Right cardiac atrium (tissue), 5 donors: Measurements from ENCODE around the gene FBF1. TPM values are rescaled to one million over a fixed set of nuclear protein-coding genes. Genes with fewer than 3 reads are reported as not detected.

Source experiments
- ATAC-seq, 2 donors: fragments of 200-7000 bp; cut with Tn5 transposase; one replicate each; pipeline versions ENCODE4 v1.8.0 to v1.9.1; 2020; ENCODE audit warnings: moderate library complexity in 2 of 2, mild to moderate bottlenecking in 1 of 2
- DNase-seq, 3 donors: peaks; one replicate each; pipeline ENCODE4 v3.0.0-alpha.2; 2020
- H3K27ac ChIP-seq: one replicate; pipeline ENCODE4 v1.5.1; 2013; ENCODE audit warnings: mild to moderate bottlenecking, low read length, control low read depth, moderate library complexity
- H3K27me3 ChIP-seq: one replicate; pipeline ENCODE4 v1.6.1; 2013; ENCODE audit not compliant: control insufficient read depth, insufficient read depth
- H3K4me1 ChIP-seq: one replicate; pipeline ENCODE4 v1.6.1; 2013; ENCODE audit warnings: low read length; ENCODE audit not compliant: control insufficient read depth, insufficient read depth
- H3K4me3 ChIP-seq: one replicate; pipeline ENCODE4 v1.5.1; 2013; ENCODE audit warnings: low read length, control low read depth
- H3K9me3 ChIP-seq: one replicate; pipeline ENCODE4 v1.6.1; 2013; ENCODE audit warnings: low read length; ENCODE audit not compliant: control insufficient read depth
- WGBS: extraction: QIAGEN DNeasy Blood & Tissue Kit; methylation state at CpG from one replicate; pipeline ENCODE4 v1.1.7; 2013; 5-methylcytosine and 5-hydroxymethylcytosine counted together
- intact Hi-C, 4 donors: fragments of 100-400 bp; cut with DNase I; formaldehyde crosslinking; loops; one replicate each; pipeline versions ENCODE4 v1.11.0 to v1.14.0; 2022 to 2023
- polyA plus RNA-seq: library from polyadenylated mRNA; stranded (reverse); fragments of 200-250 nt; gene quantifications from one replicate; pipeline ENCODE4 v1.2.3, GENCODE V29; 2013
- total RNA-seq, 4 donors: library from RNA; stranded (reverse); fragmentation: NEBNext Ultra II Directional; extraction: Animal tissue kit (Norgen Biotek cat#: 25700); gene quantifications; one replicate each; pipeline ENCODE4 v1.2.1, GENCODE V29; 2021
- donor health status: healthy with polysubstance abuse.
- donor health status: DM: no; HTN: yes; CAD: no.
- donor health status: DM: no; HTN: no; CAD: no.
- donor health status: DM: no; HTN: yes; CAD: no; lungs with severe emphysema.
- donor health status: DM: yes; HTN: yes; CAD: no.

Gene FBF1
- total and polyA plus RNA-seq, 5 donors = 4.8 to 5.5 (median 5.0) TPM

- Histone ChIP-seq H3K27ac (no peak overlapping the region), H3K4me1 (no peaks in the 10 kb centered on the region), H3K9me3 (no peaks in the 10 kb centered on the region), H3K4me3 (no peak overlapping the region), H3K27me3 (no peaks in the 10 kb centered on the region)
- WGBS = 86% methylated on average over 13 of the region's 13 CpGs
- no peak for ATAC-seq
- intact Hi-C loops = no loop called here
- DNase-seq = peak in 2 of 3 donors; percentile 58
Observed at GRCh38 chr17:75900691-75901533, 39.9 kb downstream of the FBF1 start.

- WGBS = 87% methylated on average over 23 of the region's 23 CpGs
- no peak for ATAC-seq
- Histone ChIP-seq H3K4me1 (no peaks in the 10 kb centered on the region), H3K27me3 (no peaks in the 10 kb centered on the region), H3K9me3 (no peaks in the 10 kb centered on the region), H3K4me3 (no peak overlapping the region), H3K27ac (no peak overlapping the region)
- DNase-seq = peak in 1 of 3 donors; percentile 55
- intact Hi-C loops = loop anchor here in 2 of 4 donors (10.0 kb wide), 2 partner anchors 115 to 135 kb away; partner anchors contain the start of genes GALK1 (in 1 of the 2) and UNK (in 1 of the 2)
Observed at GRCh38 chr17:75899767-75900468, 40.9 kb downstream of the FBF1 start.

- ATAC-seq = no peak
- no peak overlapping the region for H3K27ac ChIP-seq
- no peaks in the 10 kb centered on the region for H3K4me1 ChIP-seq
- no peaks in the 10 kb centered on the region for H3K9me3 ChIP-seq
- WGBS = 88% methylated on average over 13 of the region's 13 CpGs
- H3K4me3 ChIP-seq = no peak overlapping the region
- no peaks in the 10 kb centered on the region for H3K27me3 ChIP-seq
- DNase-seq = no peak
- intact Hi-C loops = loop anchor here in 2 of 4 donors (10.0 kb wide), 2 partner anchors 115 to 135 kb away; partner anchors contain the start of genes GALK1 (in 1 of the 2) and UNK (in 1 of the 2)
Observed at GRCh38 chr17:75899353-75899752, 41.5 kb downstream of the FBF1 start.

- Histone ChIP-seq H3K4me3 (no peak overlapping the region), H3K9me3 (no peaks in the 10 kb centered on the region), H3K27ac (no peak overlapping the region), H3K27me3 (no peaks in the 10 kb centered on the region), H3K4me1 (no peaks in the 10 kb centered on the region)
- intact Hi-C loops = loop anchor here in 2 of 4 donors (10.0 kb wide), 2 partner anchors 114 to 134 kb away; partner anchors contain the start of genes GALK1 (in 1 of the 2) and UNK (in 1 of the 2)
- WGBS = 94% methylated on average over 16 of the region's 16 CpGs
- DNase-seq (peak in 1 of 3 donors; percentile 57), ATAC-seq (no peak)
Observed at GRCh38 chr17:75898791-75899190, 42.1 kb downstream of the FBF1 start.

GRCh38 chr17:75898065-75898464 lies 42.8 kb downstream of the FBF1 start:
- H3K4me3 ChIP-seq = no peak overlapping the region
- intact Hi-C loops = loop anchor here in 2 of 4 donors (10.0 kb wide), 2 partner anchors 113 to 133 kb away; partner anchors contain the start of genes GALK1 (in 1 of the 2) and UNK (in 1 of the 2)
- no peak for ATAC-seq
- H3K27ac ChIP-seq = no peak overlapping the region
- WGBS = 88% methylated on average over 8 of the region's 8 CpGs
- H3K9me3 ChIP-seq = no peaks in the 10 kb centered on the region
- no peaks in the 10 kb centered on the region for H3K4me1 ChIP-seq
- DNase-seq = peak in 2 of 3 donors; percentile 58 to 61
- H3K27me3 ChIP-seq = no peaks in the 10 kb centered on the region

GRCh38 chr17:75897160-75898019 lies 43.5 kb downstream of the FBF1 start:
- Histone ChIP-seq H3K27me3 (no peaks in the 10 kb centered on the region), H3K4me3 (no peak overlapping the region), H3K27ac (peak overlapping the region; percentile 46), H3K4me1 (no peaks in the 10 kb centered on the region), H3K9me3 (no peaks in the 10 kb centered on the region)
- intact Hi-C loops = loop anchor here in 2 of 4 donors (10.0 kb wide), 2 partner anchors 113 to 133 kb away; partner anchors contain the start of genes GALK1 (in 1 of the 2) and UNK (in 1 of the 2)
- no peak for ATAC-seq
- 50% methylated on average over 37 of the region's 37 CpGs for WGBS
- peak; percentile 58 to 64 (median 60) for DNase-seq

GRCh38 chr17:75896415-75897159 lies 44.3 kb downstream of the FBF1 start, which contains the start of gene TRIM65:
TSS of gene TRIM65 (minus strand) at chr17:75896951. CDS start at chr17:75896937, 14 bp downstream.
- Histone ChIP-seq H3K4me3 (peak within 1 kb of the TSS; percentile 60), H3K27ac (peak within 1 kb of the TSS; percentile 90), H3K4me1 (no peaks in the 10 kb centered on the region), H3K27me3 (no peaks in the 10 kb centered on the region), H3K9me3 (no peaks in the 10 kb centered on the region)
- WGBS = under 1% methylated on average over 102 of the region's 102 CpGs
- intact Hi-C loops = loop anchor here in 2 of 4 donors (10.0 kb wide), 2 partner anchors 112 to 132 kb away; partner anchors contain the start of genes GALK1 (in 1 of the 2) and UNK (in 1 of the 2)
- DNase-seq (peak; percentile 91 to 96 (median 95)), ATAC-seq (peak; percentile 80 to 87)

GRCh38 chr17:75895370-75896155 lies 45.3 kb downstream of the FBF1 start:
- H3K9me3 ChIP-seq = no peaks in the 10 kb centered on the region
- H3K4me3 ChIP-seq = peak overlapping the region; percentile 60
- H3K27me3 ChIP-seq = no peaks in the 10 kb centered on the region
- DNase-seq = peak in 2 of 3 donors; percentile 55 to 60
- intact Hi-C loops = loop anchor here in 2 of 4 donors (10.0 kb wide), 2 partner anchors 111 to 131 kb away; partner anchors contain the start of genes GALK1 (in 1 of the 2) and UNK (in 1 of the 2)
- H3K4me1 ChIP-seq = no peaks in the 10 kb centered on the region
- 33% methylated on average over 28 of the region's 28 CpGs for WGBS
- no peak overlapping the region for H3K27ac ChIP-seq
- peak in 1 of 2 donors; percentile 1 for ATAC-seq
